GM21576 (cell line): ENCODE measurements around the gene KCTD18.
A peak's percentile ranks its signal among the peaks of the same experiment; 100 is the strongest.

Experiments used
- ATAC-seq: cut with Tn5 transposase; IDR thresholded peaks from one replicate; pipeline ENCODE4 v1.9.1; 2021; ENCODE audit warnings: mild to moderate bottlenecking, moderate library complexity; ENCODE audit not compliant: unreplicated experiment

The KCTD18 gene

DNA sequence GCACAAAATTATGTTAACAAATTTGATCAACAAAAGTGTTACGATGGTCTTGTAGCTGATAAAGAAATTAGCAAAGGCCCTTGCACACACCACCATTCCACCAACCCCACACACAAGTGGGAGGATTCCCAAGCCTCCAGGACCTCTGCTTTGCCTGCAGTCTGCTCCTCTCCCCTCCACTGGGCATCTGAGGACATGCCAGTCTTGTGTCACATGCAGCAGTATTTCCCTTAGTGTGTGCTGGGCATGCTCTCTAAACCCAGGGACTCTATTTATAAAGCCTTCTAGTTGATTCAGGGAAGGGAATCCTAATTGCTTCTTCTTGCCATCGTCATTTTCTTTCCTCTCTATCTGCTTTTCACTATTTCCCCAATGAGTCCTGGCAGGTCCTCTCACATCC is 53.3 kb downstream of the KCTD18 start:
- no peak for ATAC-seq

DNA sequence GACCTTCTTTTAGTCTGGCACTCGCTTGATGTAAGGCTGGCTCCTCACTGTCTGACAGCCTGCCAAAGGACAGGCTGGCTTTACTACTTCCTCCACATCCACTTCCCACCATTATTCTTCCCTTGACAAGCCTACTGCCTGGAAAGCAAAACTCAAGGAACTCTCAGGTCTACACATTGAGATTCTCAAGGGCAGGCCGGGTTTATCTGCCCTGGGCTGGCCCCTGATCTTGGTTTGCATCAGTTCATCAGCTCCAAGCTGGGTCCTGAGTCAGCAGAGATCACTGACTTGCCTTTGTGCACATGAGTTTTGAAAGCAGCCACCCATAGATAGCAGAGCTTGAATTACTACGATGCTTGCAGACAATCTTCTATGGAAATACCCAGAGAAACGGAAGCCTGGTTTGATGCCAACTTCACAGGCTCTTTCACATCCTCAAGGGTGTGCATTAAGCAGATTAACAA is 53.9 kb downstream of the KCTD18 start:
- ATAC-seq, result peak; percentile 62

DNA sequence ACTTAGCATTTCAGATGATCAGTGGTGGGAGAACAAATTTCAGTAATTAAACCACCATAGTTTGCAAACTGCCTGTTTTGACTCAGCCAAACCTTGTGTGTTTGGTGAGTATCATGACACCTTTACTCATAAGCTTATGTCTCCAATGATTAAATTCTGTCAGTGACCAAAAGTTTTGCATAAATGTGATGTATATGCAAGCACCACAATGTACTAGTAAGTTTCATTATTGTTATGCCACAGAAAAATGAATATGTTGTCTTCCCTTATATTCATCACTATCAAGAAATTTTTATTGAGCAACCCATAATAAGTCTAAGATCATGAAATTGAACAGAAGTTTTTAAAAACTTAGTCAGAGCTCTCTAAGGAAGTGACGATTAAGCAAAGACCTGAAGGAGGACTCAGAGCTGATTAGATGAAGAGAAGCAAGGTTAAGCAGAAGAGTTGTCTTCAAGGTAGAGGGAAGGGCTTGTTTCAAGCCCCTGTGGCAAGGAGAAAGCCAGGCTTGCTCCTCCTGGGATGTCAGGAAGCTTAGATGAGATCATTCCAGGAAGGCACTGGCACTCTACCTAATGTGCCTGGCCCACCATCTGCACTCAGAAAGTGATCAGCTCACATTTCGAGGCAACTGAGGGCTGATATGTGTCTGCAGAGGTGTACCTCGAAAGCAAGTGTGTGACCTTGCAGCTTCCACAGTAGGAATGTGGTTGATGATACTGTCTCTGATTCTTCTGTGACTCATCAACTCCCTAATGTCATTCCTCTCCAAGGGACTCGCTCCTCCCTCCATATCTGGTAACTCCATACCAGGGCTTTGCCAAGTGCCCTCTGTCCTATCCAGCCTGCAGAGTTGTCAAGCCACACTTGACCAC is 54.7 kb downstream of the KCTD18 start:
- ATAC-seq, result peak; percentile 52

DNA sequence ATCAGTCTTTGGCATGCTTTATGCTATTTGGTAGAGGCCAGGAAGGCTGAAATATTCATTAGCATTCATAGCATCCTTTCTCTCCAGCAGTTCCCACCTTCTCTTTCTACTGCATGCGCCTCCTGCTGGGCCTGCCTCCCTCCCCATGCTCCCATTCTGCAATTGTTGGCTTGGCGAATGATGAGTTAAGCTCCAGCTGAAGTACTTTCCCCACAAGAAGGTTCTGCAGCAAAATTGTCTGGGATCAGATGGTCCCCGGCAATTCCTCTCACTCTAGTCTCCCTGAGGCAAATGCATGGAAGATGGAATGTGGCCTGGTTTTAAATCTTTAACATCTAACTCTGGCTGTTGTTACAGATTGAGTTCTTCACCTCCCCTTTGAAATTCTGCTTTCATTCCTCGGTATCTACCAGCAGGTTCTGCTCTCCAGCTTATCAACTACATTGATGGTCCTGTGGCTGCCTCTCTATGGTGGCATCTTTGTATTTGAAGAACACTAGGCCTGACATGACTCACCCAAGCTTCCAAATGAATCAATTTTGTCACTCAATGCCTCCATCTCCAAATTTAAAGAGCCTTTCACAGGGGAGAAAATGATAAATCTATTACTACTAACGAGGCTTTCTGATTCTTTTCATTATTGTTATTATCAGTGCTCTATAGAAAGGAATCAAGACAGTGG is 55.9 kb downstream of the KCTD18 start:
- ATAC-seq, result no peak

DNA sequence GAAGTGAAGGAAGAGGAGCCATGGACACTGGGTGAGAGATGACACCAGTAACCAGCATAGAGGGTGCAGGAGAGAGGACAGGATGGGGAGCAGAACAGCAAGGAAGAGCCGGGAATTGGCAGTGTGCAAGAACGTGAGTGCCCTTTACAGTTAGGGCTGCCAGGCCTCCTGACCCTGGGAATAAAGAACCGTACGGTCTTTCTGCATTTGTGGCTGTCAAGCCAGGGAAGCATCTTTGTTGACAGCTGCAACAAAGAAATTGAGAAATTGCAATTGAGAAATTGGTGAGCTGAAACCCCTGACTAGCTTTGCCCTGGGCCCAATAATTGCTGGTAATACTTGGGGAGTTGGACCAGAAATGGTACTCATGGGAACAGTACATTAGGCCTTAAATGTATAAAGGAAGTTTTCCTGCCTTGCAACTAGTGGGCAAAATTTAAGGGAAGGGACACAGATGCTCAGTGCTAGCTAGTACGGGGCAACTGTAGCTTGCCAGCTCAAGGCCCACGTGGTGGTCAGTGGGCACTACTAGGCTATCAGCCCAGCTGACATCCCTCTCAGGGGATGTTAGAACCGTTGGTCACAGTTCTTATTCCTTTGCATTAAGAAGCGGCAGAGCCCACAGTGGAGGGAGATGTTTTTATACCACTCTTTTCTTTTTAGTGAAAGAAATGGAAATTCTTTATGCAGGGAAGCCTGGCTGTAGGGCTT is 56.6 kb downstream of the KCTD18 start:
- ATAC-seq, result no peak

DNA sequence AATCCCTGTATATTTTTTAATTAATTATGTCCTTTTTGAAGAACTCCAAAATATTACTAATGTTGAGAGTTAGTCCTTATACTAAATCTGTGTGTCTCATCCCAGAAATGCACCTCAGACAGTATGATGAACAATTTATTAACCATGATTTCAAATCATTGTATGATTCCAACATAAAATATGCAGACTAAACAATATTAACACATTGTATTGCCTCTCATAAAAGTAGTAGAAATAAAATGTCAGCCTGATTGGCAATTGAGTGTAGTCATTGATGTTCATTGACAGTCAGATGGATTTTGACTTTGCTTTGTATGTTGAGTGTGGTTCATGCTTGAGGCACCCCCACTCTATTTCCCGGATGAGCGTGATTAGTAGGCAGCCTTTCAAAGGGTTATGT is 57.5 kb downstream of the KCTD18 start:
- ATAC-seq, result no peak

DNA sequence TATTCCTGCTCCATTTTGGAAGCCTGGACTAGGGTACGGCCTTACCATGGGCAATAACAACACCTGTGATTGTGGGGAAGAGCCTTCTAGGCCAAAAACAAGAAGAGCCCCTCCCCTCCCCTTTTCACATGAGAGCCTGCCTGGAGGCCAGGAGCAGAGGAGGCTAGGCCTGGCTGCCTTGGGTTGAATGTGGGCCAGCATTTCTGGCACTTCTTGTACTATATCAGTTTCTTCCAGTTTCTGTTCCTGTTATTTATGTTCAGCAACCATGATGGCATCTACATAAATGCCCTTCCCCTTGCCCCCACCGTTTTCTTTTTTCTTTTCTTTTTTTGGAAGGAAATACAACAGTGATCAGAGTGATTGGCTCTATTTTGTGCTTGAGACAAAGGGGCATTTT is 58.4 kb downstream of the KCTD18 start:
- ATAC-seq, result peak; percentile 29

DNA sequence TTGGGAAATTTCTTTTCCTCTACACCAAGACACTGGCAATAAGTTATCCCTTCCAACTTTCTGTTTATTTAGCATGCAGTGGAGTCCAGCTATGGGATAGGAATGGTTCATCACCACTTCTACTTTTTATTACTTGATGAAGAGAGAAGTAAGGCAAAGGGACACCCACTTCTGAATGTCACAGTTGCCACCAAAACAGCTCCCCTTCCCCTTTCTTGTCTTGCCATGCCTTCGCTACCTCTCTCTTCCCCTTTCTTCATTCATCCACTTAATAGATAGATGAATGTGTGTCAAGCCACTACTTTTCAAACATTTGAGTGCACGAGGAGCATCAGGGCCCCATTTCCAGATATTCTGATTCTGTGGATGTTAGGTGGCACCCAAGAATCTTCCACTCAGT is 59.6 kb downstream of the KCTD18 start:
- ATAC-seq, result no peak

DNA sequence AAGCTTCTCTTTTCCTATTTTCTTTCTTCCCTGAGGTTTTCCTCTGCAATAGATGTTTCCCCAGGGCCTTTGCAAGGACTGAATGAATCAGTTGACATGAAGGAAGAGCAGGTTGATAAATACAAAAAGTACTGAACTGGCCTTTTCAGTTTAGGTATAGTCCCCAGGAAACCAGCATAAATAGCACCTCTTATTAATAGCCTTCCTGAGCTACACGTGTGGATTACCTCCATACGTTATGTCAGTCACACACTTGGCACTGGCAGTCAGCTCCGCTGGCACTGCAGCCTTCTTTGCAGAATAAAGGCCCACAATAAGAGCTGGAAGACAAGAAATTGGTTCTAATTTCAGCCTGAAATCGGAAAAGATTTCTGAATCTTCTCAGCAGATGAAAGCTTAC is 60.7 kb downstream of the KCTD18 start:
- peak; percentile 56 for ATAC-seq

DNA sequence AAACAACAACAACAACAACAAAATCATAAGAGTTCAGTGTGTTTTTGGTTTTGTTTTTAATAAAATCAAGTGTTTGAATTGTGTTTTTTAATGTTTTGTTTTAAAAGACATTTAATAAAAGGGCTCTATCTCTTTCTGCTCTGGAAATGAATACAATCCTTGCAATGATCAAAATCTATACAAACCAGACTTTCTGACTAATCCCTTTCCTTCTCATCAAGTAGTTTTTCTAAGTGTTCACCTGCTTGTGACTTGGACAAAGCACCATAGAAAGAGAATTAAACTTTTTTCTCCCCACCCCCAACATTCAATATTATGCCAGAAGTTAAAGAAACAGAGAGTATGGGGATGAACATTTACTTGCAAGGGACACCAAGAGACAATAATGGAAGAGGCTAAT is 61.4 kb downstream of the KCTD18 start:
- ATAC-seq, result no peak

DNA sequence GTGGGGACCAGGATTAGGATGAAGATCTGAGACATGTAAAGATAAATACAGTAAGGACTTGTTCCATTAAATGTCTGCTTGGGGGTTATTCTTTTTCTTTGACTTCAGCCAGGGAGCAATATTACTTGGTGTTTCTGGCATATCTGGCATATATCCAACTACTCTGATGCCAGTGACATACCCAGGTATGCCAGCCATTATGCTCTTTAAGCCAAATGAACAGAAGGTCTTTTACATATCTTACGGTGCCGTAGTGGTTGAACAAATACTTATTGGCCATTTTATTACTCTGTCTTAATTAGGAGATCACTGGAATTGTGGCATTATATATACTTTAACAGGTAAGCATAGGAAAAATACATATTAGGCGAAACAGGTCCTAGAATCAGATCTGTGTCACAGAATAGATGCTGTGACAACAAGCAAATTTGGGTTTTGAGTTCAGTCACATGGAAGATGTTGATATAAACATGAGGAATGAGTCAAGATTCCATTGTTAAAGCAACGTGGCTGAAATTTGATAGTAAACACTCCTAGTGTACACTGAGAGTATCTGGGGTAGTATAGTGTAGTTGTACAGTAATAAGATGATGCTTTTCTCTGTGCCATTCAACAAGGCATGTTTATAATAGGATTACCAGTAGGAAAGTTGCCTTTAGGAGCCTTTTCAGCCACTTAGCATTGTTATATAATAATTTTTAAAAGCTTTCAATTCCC is 62.6 kb downstream of the KCTD18 start:
- no peak for ATAC-seq

DNA sequence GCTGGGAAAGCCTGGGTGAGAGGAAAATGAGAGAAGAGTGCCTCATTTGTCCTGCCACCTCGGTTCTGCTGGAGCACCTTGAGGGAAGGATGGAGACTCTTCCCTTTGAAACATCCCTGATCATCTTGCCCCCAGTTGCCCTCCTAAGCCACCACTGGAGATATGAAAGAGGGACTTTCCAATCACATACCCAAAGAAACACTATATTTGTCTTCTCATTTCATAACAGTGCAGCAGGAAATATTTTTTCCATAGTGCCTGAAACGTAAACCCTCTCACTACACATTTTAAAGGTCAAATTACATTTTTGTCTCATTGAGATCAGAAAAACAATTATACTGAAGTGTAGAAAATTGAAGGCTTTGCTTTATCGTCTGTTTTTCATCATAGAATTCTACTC is 63.3 kb downstream of the KCTD18 start:
- no peak for ATAC-seq

DNA sequence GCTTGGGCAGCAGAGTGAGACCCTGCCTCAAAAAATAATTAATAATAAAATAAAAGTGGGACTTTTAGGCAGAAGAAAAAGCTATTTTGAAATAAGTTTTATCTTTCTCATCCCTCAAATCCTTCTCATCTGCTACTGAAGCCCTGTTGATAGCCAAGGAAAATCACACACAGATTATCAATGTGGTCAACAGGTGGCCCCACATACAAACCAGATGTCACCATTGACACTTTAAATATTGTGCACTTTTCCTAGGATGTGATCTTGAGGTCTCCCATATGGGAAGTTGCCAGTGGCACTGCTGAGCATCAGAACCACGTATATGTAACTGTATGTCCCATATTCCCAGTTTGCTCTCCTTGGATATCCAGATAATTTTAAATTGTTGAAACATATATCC is 64.6 kb downstream of the KCTD18 start:
- ATAC-seq, result no peak

DNA sequence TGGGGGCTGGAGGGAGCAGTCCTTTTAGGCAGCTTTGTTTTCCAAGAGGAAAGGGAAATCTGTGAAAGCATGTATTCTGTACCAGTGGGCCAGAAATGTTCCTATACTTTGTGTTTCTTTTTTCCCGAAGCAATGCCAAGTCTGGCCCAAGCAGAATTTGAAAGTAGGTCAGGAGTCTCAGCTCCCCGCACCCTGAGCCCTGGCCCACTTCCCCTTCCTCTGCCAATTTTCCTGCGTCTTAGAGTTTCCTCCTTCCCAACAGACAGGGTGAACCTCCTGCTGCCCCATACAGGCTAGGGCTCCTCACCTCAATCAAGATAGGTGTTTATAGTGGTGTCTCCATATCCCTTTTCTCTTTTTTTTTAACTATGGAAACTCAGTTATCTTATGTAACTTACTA is 65.3 kb downstream of the KCTD18 start:
- ATAC-seq, result no peak

DNA sequence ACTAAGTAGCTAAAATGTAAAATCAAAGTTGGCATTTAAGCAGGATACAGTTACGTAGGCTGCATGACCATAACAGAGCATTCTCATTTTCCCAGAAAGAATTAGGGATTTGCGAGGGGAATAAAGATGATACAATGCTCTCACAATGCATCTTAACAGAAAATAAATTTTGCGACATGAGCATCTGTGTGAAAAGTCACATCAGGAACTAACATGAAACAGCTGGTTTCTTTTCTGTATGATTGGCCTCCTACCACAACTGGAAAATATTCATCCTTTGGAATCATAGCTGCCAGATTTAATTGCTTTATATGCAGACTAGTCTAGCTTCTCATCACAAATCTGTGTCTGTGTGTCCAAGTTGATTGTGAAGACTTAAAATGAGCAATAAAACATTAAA is 66.0 kb downstream of the KCTD18 start:
- no peak for ATAC-seq

DNA sequence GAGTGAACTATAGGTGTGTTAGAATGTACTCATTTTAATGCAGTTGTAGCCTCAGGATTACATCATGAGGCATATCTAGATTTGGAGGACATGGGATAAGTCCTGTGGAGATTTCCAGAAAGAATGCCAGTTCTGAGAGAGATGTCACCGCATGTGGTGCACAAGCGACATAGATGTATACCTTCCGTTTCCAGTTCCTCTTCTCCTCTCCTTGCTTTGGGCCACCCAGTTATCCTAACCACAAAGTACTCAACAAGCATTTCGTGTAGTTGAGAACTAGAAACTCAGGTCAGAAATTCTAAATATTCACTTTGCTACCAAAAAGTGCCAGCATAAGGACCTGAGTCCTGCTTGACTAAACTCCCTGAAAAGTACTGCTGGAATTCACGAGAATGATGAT is 66.5 kb downstream of the KCTD18 start:
- no peak for ATAC-seq

DNA sequence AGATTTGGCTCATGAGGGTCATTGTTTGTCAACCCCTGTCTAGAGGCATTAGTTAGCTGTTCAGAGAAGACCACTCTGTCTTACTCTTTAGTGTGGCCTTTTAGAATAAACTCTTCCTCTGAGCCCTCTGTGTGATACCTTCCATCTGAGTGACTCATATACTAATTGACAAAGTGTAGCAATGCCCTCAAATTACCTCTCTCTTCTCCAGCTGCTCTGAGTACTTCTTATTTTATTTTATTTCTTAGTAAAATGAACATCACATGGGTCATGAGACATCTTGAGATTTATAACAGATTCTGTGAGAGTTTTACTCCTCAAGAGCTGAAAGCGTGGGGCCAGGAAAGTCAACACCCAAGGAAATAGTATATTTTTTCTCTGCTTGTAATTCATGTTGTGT is 67.4 kb downstream of the KCTD18 start:
- ATAC-seq, result no peak

DNA sequence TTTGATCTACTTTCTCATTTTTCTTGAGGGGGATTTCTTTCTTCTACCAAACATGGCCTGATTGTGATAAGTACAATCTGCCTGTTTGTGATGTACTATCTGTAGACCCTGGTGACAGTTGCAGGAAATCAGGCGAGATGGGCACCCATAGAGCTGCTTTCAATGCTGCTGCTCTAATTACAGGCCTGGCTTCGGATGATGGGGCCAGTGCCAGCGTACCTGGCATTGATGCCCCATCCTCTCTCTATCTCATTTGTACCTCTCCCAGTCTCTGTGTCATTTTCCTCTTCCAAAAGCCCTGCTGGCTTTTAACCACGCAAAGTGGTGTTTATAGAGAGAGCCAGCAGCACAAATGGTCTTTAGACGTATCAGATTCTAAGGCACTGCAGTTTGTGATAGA is 69.9 kb downstream of the KCTD18 start:
- no peak for ATAC-seq
